Bronchial epithelial cell (primary cell): ENCODE measurements around the gene TECPR2. TPM values are rescaled to one million over a fixed set of nuclear protein-coding genes. Genes with fewer than 3 reads are reported as not detected.
A peak's percentile ranks its signal among the peaks of the same experiment; 100 is the strongest.

Experiments used
- DNase-seq: peaks from one replicate; pipeline ENCODE4 v3.0.0-alpha.2; 2010; ENCODE audit warnings: low read depth
- FAIRE-seq: peaks from 2 replicates; lab custom pipeline; 2011; peaks lifted over from hg19 to GRCh38; lab: Jason Lieb, UNC
- H3K27me3 ChIP-seq: 2 replicates; pipeline ENCODE4 v1.5.1; 2011; ENCODE audit warnings: low read length; ENCODE audit not compliant: control insufficient read depth, insufficient read depth
- H3K36me3 ChIP-seq: 2 replicates; pipeline ENCODE4 v1.5.1; 2011; ENCODE audit warnings: low read length; ENCODE audit not compliant: control insufficient read depth, insufficient read depth
- H3K4me3 ChIP-seq: 2 replicates; pipeline ENCODE4 v1.5.1; 2011; ENCODE audit warnings: mild to moderate bottlenecking, low read depth, low read length, control low read depth
- CTCF ChIP-seq: IDR thresholded peaks from 2 replicates; pipeline ENCODE4 v1.5.1; 2011; ENCODE audit warnings: mild to moderate bottlenecking, moderate library complexity, low read length, control low read depth, inconsistent platforms; ENCODE audit not compliant: insufficient read depth, severe bottlenecking
- total RNA-seq: library from RNA; depleted of rRNA; stranded (reverse); fragments of >200 nt; gene quantifications from 2 replicates; pipeline ENCODE4 v1.2.1, GENCODE V29; 2014

TECPR2 gene
- total RNA-seq, 1 donor from 2014 or later: 4.7 TPM

GRCh38 chr14:102510616-102511520 is 148.1 kb downstream of the TECPR2 start:
- peak; percentile 35 for DNase-seq

GRCh38 chr14:102511538-102511937 is 148.8 kb downstream of the TECPR2 start:
- TF ChIP-seq CTCF: no peak
- no peak overlapping the region for H3K4me3 ChIP-seq

More at GRCh38 chr14:102510616-102511520, 148.1 kb downstream of the TECPR2 start:
- peaks cover 4% of the 10 kb centered on the region for H3K36me3 ChIP-seq
- no peak for FAIRE-seq
- H3K4me3 ChIP-seq: peak overlapping the region; percentile 60
- TF ChIP-seq CTCF: no peak
- no peaks in the 10 kb centered on the region for H3K27me3 ChIP-seq

GRCh38 chr14:102512793-102513300 is 150.1 kb downstream of the TECPR2 start:
- FAIRE-seq (no peak), DNase-seq (no peak)
- no peak overlapping the region for H3K4me3 ChIP-seq
- peaks cover 2% of the 10 kb centered on the region for H3K36me3 ChIP-seq
- H3K27me3 ChIP-seq: no peaks in the 10 kb centered on the region
- TF ChIP-seq CTCF: no peak

More at GRCh38 chr14:102511538-102511937, 148.8 kb downstream of the TECPR2 start:
- no peaks in the 10 kb centered on the region for H3K27me3 ChIP-seq
- no peak for DNase-seq
- no peak for FAIRE-seq
- H3K36me3 ChIP-seq: peaks cover 2% of the 10 kb centered on the region

GRCh38 chr14:102513899-102514772 is 151.4 kb downstream of the TECPR2 start:
- FAIRE-seq (no peak), DNase-seq (no peak)
- no peaks in the 10 kb centered on the region for H3K27me3 ChIP-seq
- TF ChIP-seq CTCF: no peak
- no peaks in the 10 kb centered on the region for H3K36me3 ChIP-seq
- H3K4me3 ChIP-seq: no peak overlapping the region

GRCh38 chr14:102514987-102515733 is 152.4 kb downstream of the TECPR2 start:
- no peaks in the 10 kb centered on the region for H3K27me3 ChIP-seq
- H3K4me3 ChIP-seq: no peak overlapping the region
- no peak for DNase-seq
- no peak for FAIRE-seq
- TF ChIP-seq CTCF: no peak
- H3K36me3 ChIP-seq: no peaks in the 10 kb centered on the region
